HG03108 (cell line): Measurements from ENCODE around the gene TMEM87A.
"Not testable (repeated sequence)": the region's sequence is repeated elsewhere in the genome, so short reads cannot be mapped to it uniquely, and the experiment has no call there.

Source experiments
- ATAC-seq: cut with Tn5 transposase; IDR thresholded peaks from one replicate; pipeline ENCODE4 v1.9.1; 2021; ENCODE audit warnings: moderate library complexity; ENCODE audit not compliant: unreplicated experiment

TMEM87A gene, protein sequence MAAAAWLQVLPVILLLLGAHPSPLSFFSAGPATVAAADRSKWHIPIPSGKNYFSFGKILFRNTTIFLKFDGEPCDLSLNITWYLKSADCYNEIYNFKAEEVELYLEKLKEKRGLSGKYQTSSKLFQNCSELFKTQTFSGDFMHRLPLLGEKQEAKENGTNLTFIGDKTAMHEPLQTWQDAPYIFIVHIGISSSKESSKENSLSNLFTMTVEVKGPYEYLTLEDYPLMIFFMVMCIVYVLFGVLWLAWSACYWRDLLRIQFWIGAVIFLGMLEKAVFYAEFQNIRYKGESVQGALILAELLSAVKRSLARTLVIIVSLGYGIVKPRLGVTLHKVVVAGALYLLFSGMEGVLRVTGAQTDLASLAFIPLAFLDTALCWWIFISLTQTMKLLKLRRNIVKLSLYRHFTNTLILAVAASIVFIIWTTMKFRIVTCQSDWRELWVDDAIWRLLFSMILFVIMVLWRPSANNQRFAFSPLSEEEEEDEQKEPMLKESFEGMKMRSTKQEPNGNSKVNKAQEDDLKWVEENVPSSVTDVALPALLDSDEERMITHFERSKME

DNA sequence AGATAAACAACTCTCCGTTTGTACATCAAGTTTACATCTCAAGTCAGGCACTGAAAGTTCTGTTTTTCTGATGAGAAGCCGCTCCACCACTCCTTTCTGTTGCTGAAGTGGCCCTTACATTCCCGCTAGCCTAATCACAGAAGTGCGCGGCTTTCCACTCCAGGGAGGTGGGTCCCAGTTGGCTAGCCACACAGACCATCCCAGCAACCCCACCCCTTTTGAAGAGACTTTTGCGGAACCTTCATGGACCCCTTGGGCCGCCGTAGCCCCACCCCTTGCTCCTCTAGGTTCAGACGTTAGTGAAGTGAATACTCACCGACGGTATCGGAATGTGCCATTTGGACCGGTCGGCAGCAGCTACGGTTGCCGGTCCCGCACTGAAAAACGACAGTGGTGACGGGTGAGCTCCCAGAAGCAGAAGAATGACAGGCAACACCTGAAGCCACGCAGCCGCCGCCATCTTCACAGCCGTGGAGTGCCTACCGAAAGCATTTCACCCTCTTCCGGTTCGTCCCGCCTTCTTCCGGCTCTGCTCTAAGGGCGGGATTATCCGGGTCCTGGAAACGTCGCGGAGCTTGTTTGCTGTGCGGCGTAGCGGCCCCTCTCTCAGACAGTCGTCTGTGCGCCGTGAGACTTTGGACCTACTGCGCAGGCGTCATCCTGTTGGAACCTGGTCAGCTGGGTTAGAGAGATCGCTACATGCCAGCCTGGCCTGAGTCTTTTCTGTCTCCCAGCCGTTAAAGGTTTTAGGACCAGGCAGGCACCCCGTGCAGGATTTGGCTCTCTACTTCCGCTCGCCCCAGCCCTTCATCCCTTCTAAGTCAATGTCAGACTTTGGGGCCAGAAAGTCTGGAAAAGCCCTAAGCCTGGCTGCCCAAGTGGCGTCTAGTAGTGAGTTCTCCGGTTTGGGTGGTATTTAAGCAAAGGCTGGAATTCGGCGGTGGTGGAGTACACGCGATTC is at the start of gene TMEM87A, which contains the start of gene GANC:
Gene TMEM87A (minus strand): TSS at position 495 of the 961 bp plus-strand sequence. CDS start 35 bp downstream, at position 460.
Gene GANC (plus strand): TSS at position 263 of the 961 bp plus-strand sequence. CDS start 1,281 bp downstream, outside the sequence.
- ATAC-seq, result peak; percentile 90

DNA sequence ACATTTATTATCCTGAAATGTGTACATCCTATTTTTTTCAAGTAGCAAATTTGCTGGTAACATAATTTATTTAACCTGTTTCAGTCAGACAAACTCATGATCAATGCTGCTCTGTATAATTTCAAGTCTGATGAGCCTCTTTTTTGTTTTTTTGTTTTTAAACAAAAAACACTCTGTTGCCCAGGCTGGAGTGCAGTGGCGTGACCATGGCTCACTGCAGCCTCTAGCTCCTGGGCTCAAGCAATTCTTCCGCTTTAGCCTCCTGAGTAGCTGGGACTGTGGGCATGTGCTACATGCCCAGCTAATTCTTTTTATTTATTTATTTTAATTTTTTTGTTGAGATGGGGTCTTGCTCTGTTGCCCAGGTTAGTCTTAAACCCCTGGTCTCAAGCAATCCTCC is 46.0 kb upstream of the TMEM87A start:
- no peak for ATAC-seq

DNA sequence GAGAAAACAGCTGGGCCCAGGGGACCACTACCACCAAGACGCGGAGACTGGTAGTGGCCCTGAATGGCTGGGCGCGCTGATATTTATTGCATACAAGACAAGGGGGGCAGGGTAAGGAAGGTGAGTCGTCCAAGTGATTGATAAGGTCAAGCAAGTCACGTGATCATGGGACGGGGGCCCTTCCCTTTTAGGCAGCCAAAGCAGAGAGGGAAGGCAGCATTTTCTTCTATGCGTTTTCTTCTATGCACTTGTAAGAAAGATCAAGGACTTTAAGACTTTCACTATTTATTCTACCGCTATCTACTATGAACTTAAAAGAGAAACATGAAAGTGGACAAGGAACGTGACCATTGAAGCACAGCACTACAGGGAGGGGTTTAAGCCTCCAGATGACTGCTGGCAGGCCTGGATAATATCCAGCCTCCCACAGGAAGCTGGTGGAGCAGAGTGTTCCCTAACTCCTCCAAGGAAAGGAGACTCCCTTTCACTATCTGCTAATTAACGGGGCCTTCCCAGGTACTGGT is 43.1 kb upstream of the TMEM87A start:
- ATAC-seq, result not testable (repeated sequence)

DNA sequence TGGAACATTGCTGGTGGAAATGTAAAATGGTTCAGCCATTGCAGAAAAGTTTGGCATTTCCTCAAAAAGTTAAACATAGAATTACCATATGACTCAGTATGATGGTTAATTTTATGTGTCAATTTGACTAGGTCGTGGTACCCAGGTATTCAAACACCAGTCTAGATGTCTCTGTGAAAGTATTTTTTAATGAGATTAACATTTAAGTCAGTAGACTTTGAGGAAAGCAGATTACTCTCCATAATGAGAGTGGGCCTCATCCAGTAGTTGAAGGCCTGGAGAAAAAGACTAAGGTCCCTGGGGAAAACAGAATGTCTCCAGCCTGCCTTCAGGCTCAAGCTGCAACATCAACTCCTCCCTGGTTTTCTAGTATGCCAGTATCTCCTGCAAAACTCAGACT is 42.3 kb upstream of the TMEM87A start:
- ATAC-seq, result no peak

DNA sequence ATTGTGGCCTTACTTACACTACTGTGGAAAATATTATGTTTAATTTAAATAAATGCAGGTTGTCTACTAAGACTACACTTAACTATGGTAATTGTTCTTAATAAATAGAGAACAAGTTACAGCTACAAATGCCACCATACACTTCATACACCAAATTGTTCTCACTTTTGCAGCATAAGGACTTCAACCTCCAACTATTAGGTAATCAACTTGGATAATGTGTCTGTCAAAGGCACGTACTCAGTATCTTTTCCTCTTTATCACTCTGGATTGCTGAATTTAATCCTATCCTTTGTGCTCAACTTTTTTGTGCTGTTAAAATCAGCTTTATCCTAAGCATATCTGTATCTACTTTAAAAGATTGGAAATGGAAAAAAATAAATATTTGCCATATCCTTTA is 41.6 kb upstream of the TMEM87A start:
- ATAC-seq, result no peak

DNA sequence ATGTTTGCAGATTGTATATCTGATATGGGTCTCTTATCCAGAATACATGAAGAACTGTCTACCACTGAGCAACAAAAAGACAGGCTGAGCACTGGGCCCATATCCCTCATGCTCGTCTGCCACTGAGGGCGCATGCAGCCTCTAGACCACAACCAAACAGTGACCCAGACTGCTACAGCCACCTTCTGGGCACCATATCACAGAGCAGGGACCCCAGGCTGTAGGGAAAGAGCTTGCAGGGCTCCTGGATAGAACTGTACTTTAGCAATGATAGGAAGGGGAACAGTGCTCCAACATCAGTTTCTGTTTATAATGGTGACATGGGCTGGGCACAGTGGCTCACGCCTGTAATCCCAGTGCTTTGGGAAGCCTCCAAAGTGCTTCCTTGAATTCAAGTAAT is 40.2 kb upstream of the TMEM87A start:
- no peak for ATAC-seq

DNA sequence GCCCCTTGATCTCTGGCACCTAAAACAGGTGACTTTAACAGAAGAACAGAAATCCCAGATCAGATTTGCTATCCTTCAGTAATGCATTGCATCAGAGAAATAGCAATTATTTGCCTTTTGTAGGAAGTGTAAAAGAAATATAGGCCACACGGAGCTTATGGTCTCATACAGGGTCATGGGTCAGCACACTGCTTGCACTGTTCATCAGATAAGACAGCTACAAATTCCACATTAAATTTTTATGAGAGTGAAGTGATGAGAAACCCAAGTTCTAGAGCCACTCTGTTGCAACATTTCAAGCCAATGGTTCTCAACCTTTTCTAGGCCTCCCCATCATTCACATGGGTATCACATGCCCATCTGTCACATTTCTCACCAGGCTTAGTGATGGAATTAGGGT is 33.4 kb upstream of the TMEM87A start:
- no peak for ATAC-seq

DNA sequence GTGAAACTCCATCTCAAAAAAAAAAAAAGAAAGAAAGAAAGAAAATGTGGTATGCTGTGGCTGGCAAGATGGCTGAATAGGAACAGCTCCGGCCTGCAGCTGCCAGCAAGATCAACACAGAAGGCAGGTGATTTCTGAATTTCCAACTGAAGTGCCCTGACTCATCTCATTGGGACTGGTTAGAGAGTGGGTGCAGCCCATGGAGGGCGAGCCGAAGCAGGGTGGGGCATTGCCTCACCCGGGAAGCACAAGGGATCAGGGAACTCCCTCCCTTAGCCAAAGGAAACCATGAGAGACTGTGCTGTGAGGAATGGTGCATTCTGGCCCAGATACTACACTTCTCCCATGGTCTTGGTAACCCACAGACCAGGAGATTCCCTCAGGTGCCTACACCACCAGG is 27.8 kb upstream of the TMEM87A start:
- not testable (repeated sequence) for ATAC-seq

DNA sequence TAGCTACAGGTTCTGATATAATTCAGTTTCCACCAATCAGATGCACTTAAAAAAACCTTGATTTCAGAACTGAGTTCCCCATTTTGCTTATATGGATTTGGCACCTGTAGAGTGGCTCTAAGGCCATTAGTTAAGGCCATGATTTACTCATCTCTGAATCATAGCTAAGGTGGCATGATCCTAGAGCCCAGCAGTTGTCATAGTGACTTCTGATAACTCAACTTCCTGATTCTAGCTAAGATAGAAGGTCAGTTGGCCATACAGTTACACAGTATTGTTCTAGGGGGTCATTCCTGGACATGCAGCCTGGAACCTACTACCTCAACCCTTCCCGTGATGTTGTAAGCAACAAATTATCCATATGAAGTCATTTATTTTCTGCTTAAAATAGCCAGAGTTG is 15.9 kb upstream of the TMEM87A start:
- no peak for ATAC-seq

DNA sequence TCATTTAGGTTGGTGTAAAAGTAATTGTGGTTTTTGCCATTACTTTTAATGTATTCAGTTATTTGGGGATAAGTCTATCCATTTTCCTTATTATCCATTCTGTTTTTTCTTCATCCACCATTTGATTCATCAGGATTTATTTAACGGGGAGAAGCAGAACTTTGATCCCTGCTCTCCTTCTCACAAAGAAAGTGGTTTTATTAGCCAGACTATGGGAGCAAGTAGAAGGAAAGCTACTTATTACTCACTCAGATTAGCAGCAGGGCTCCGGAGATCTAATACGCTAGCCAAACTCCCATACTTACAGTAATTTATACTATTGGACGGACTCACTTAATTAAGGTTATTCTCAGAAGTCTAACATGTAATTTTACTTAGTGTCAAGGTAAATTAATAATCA is 14.7 kb upstream of the TMEM87A start:
- no peak for ATAC-seq

DNA sequence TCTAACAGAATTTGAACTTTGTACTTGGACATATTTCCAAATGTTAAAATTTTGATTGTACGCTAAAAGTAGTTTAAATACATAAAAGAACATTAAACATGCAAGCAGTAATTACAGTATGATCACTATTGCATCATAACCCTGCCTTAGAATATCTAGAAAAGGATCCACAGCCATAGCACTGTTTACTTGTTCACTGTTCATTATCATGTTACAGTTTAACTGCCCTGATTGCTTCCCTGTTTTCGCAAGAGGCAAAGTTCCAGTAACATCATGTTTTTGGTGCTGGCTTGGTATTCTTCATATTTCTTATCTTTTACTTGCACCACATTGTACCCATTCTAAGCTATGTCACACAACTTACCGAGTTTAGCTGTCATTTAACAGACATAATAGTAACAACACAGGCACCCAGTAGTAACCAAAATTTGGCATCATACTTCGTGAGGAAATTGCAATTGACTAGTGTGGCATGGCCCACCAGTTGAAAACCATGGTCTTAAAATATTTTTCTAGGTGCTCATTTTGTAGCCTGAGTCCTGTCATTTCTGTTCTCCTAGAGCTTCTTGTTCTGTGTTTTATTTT is 13.3 kb upstream of the TMEM87A start:
- ATAC-seq, result no peak

DNA sequence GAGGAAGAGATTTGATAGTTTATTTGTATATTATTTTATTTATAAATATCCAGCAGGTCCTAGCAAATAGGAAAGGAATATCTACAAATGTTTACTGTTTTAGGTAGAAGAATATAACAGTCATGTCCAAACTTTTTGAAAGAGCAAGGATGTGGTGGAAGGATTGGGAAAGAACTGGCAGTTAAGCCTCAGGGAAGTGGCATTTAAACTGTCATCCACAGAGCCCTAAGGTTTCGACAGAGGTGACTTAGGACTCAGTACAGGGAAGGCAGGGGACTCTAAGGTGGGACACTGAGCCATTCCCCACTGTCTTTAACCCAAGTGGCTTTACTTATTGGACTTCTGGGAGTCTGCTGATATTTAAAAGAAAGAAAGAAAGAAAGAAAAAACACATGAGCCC is 11.8 kb upstream of the TMEM87A start:
- no peak for ATAC-seq

DNA sequence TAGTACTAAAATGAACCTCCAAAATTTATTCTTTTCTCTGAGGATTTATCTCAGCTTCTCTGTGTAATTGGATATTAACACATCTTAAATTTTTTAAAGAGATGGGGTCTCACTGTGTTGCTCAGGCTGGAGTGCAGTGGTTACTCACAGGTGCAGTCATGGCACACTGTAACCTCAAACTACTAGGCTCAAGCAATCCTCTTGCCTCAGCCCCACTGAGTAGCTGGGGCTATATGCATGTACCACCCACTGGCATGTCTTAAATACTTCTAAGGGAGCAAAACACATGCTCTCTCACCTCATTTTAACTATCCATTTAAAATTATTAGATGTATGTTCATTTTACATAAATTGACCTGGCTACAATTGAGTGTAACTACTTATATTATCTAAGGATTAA is 11.3 kb upstream of the TMEM87A start:
- ATAC-seq, result no peak

DNA sequence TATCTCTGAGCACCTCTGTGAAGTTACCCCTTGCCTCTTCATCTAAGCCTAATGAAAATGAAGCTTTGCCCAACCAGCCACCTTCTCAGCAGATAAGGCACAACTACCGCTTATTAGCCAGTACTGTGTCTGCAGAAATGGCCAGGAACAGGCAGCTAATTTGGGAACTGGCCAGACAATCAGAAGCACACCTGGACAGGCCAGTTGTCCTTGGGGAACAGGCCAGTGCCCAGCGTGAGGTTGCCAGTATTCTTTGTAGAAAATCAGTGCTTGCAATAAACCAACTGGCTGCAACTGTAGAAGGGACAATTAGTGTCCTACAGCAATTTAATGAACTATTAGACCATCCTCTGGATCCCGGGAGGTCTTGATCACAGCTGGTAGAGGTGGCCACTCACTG is 10.4 kb upstream of the TMEM87A start:
- ATAC-seq, result no peak

DNA sequence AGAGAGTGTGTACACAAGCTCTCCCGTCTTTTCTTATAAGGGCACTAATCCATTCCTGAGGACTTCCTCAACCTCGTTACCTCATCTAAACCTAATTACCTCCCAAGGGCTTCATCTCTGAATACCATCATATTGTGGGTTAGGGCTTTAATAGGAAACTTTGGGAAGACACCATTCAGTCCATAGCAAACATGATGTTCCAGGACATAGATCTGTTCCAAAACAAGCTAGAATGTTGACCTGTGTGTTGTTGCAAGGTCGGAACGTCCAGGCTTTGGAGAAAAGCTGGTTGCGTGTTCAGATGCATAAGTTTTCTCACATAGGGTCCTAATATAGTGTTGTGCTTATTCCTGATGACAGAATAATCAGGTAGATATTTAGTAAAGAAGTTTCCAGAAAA is 9.7 kb upstream of the TMEM87A start:
- ATAC-seq, result no peak

DNA sequence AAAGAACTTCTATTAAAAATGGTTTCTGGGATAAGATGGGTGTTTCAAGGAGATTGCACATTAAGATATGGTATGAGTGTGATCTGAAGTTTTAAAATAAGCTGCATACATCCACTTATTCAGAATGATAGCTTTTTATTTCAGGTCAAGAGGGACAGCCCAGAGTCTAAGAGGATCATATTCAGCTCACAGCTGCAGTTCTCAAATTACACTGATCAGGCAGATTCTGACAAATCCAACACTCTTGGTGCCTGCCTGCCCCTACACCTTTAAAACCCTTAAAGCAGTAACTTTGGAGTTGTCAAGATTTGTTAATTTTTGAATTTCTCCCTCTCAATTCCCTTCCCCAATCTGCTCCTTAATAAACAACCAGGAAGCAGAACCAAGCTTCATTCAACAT is 9.1 kb upstream of the TMEM87A start:
- ATAC-seq, result no peak

DNA sequence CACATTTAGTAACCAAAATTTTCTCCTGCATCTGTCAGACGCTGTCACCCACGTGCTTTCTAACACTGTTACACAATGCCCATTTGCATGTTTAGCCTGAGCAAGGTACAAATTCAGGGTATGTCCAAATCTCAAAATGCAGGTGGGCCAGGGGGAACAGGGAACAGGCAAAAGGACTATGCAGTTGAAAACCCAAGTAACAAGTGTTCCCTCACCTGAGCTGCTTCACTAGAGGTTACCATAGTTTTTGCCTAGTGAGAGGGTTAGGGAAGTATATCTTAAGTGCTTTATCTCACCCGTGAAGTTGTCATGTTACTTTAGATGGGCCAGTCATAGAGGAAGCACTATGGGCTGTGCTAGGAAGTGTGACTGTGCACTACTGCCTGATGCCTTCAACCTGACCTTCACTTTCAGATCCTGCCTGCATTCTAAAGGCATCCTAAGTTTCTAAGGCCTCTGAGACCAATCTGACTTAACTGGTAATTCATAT is 6.0 kb upstream of the TMEM87A start:
- ATAC-seq, result no peak

DNA sequence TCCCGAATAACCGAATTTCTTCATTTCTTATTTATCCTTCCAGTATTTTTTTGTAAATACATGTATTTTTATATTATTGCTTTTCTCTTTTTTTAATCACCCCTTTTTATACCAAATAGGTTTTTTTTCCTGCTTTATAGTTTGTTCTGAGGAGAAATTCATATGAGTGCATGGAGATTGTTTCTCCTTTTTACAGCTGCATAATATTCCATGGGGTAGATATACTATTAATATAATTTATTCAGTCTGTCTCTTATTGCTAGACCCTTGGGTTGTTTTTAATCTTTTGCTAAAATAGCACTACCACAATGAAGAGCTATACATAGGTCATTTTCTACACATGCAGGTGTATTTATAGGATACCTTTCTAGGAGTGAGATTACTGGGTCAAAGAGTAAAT is 3.5 kb upstream of the TMEM87A start:
- ATAC-seq, result no peak

DNA sequence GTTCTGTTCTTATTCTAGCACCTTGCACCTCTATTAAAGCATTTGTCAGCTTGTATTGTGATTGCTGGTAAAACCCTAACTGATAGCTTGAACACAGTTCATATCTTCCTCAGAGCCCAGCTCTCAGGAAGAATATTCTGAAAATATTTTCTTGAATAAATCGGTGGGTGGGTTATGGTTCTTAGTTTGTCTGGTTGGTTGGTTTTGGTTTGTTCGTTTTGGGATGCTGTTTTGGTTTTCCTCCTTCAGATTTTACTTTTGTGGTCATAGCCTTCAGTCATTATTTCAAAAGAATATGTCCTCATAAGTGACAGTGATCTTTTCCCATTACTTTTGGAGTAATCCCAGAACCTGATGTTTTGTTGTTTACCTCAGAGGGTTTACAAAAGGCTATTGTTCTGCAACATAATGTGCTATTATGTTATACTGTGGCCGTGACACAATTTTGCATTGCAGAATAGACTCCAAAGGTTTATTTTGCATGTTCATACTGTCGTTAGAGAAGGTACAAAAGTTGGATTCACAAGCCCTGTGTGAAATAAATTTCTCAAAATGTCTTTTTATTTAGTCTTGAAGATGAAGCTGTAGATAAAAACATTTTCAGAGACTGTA is 2.7 kb upstream of the TMEM87A start:
- no peak for ATAC-seq

DNA sequence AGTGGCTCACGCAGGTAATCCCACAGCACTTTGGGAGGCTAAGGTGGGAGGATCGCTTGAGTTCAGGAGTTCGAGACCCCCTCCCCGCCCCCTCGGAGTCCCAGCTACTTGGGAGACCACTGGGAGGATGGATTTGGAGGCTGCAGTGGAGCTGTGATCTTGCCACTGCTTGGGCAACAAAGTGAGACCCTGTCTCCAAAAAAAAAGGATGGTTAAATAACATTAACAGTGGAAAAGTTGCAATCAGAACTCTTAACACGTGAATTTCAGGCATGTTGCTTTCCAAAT is 1.4 kb upstream of the TMEM87A start:
- no peak for ATAC-seq
